Measurements from ENCODE around the gene SPEF2.

SPEF2 gene, protein sequence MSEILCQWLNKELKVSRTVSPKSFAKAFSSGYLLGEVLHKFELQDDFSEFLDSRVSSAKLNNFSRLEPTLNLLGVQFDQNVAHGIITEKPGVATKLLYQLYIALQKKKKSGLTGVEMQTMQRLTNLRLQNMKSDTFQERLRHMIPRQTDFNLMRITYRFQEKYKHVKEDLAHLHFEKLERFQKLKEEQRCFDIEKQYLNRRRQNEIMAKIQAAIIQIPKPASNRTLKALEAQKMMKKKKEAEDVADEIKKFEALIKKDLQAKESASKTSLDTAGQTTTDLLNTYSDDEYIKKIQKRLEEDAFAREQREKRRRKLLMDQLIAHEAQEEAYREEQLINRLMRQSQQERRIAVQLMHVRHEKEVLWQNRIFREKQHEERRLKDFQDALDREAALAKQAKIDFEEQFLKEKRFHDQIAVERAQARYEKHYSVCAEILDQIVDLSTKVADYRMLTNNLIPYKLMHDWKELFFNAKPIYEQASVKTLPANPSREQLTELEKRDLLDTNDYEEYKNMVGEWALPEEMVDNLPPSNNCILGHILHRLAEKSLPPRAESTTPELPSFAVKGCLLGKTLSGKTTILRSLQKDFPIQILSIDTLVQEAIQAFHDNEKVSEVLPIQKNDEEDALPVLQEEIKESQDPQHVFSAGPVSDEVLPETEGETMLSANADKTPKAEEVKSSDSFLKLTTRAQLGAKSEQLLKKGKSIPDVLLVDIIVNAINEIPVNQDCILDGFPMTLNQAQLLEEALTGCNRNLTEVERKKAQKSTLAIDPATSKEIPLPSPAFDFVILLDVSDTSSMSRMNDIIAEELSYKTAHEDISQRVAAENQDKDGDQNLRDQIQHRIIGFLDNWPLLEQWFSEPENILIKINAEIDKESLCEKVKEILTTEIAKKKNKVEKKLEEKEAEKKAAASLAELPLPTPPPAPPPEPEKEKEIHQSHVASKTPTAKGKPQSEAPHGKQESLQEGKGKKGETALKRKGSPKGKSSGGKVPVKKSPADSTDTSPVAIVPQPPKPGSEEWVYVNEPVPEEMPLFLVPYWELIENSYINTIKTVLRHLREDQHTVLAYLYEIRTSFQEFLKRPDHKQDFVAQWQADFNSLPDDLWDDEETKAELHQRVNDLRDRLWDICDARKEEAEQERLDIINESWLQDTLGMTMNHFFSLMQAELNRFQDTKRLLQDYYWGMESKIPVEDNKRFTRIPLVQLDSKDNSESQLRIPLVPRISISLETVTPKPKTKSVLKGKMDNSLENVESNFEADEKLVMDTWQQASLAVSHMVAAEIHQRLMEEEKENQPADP (N-terminal part only)

GRCh38 chr5:35617435-35618303 is at the start of gene SPEF2:
SPEF2 (plus strand) TSS chr5:35617863; CDS start chr5:35617998, 135 bp downstream.
- peak; percentile 90 for DNase-seq (ENCODE audit: low spot score)

DNA sequence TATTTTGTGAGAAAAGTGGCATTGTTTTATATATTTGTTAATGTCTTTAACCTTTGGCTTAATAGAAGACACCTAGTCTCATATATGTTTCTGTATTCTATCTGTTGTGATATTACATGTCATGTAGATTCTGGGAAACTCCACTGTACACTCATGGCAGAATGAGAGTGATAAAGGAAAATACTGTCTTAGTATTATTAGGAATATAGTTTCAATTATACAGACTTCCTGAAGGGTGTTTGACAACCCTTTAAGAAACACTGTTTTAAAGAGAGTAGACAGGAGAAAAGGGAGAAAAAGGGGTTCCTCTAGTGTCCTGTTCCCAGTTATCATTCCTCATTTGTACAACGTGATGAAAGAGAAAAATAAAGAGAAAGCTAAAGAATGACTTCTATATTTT is 42.1 kb upstream of the SPEF2 start:
- no peak for DNase-seq (ENCODE audit: low spot score)

- DNase-seq (ENCODE audit: low spot score): no peak
These were observed 30.2 kb upstream of the SPEF2 start for GRCh38 chr5:35587419-35587818.

GRCh38 chr5:35593338-35593737 is 24.3 kb upstream of the SPEF2 start:
- DNase-seq (ENCODE audit: low spot score): no peak

- no peak for DNase-seq (ENCODE audit: low spot score)
These were observed 18.8 kb upstream of the SPEF2 start for GRCh38 chr5:35598707-35599370.

DNA sequence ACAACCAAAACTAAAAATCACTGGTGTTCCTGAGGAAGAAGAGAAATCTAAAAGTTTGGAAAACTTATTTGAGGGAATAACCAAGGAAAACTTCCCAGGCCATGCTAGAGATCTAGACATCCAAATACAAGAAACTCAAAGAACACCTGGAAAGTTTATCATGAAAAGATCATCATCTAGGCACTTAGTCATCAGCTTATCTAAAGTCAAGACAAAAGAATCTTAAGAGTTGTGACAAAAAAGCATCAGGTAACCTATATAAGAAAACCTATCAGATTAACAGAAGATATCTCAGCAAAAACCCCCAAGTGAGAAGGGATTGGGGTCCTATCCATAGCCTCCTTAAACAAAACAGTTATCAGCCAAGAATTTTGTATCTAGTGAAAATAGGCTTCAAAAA is 17.1 kb upstream of the SPEF2 start:
- DNase-seq (ENCODE audit: low spot score): no peak

DNA sequence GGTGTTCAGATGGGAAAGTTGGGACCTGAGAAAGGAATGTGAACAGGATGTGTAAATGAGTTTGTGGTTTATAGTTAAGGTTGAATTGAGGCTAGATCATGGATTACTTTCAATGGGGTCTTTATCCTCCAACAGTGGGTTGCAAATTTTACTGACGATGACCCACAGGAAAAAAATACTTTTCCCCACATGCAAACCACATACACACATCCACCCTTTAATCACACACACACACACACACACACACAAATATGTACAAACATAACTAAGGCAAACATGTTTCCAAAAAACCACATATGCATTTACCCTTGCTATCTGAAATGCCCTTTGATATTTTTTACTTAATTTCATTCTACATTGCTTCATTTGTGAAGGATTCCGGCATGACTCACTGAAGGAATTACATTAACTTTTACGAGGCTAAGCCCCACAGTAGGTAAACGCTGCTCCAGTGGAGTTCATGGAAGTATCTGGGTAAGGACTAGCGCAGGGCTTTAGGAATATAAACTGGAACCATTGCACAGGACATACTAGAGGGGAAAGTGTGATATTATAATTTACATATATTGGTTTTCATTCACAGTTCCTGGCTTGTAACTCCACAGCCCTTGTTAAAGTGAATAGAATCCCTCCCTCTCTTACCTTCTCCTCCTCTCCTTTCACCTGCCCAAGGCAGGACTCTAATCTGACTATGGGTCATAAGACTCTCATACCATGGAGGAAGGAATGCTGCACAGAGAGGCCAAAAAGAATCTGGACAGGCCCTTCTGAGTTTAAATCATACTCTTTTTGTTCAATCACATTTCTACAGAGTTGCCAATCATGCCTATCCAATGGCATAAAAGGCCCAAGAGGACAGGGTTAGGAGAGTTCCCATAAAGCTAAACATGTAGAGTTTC is 8.5 kb upstream of the SPEF2 start:
- no peak for DNase-seq (ENCODE audit: low spot score)

DNA sequence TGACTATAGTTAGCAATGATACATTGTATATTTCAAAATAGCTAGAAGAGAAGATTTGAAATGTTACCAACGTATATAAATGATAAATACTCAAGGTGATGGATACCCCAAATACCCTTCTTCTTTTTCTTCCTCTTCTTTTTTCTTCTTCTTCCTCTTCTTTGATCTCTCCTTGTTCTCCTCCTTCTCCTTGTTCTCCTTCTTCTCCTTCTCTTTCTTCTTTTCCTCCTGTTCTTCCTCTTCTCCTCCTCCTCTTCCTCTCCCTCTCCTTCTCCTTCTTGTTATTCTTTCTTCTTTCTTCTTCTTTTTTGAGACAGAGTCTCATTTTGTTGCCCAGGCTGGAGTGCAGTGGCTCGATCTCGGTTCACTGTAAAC is 616 bp upstream of the SPEF2 start:
- DNase-seq (ENCODE audit: low spot score): no peak

DNA sequence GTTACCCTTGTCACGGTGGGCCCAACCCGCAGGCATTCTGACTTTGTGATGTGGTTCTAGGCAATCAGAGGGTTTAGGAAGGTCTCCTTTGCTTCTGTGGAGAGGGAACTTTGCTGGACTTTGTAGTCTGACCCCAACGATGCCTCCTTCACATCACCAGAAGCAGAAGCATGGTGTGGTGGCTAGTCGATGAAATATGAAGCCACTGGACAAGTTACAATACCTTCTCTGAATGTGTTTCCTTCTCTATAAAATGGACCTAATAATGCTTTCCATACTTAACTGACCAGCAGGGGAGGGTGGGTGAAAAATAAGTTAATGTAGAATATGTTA is 607 bp downstream of the SPEF2 start:
- peak; percentile 25 for DNase-seq (ENCODE audit: low spot score)

GRCh38 chr5:35618781-35619180 is 1.1 kb downstream of the SPEF2 start:
- peak; percentile 2 for DNase-seq (ENCODE audit: low spot score)

- no peak for DNase-seq (ENCODE audit: low spot score)
These were observed 5.3 kb downstream of the SPEF2 start for GRCh38 chr5:35622974-35623373.

DNA sequence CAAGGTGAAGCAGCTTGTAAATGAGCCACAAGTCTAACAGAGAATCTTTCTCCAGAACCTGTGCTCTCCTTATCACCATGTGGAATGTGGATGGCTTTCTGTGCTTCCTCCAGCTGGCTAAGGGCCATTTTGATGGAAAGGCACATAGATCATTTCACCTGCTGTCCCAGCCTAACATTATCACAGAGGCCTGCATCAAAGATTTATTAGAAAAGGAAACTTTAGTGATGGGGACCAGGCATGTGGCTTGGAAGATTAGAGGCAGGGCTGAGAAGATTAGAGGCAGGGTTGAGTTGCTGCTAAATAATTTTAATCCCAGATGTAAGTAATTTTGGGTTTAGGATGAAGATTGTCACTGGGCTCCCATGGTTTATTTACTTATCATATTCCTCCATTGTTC is 6.3 kb downstream of the SPEF2 start:
- no peak for DNase-seq (ENCODE audit: low spot score)

DNA sequence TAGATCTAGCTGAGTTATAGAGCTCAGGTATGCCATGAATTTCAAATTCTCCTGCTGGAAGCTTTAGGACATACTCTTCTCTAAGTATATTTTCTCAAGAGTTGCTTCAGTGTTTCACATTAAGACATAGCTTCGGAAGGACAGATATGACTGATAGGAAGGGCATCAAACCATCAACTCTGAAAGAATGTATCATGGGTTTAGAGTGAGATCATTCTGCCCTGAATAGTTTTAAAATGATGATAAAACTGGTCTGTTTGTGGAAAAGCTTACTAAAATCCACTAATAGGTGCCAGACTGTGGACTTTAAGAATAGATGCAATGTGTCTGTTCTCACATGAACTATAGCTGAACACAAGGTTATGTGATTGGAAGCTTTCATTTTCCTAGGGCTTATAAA is 8.4 kb downstream of the SPEF2 start:
- peak; percentile 29 for DNase-seq (ENCODE audit: low spot score)

DNA sequence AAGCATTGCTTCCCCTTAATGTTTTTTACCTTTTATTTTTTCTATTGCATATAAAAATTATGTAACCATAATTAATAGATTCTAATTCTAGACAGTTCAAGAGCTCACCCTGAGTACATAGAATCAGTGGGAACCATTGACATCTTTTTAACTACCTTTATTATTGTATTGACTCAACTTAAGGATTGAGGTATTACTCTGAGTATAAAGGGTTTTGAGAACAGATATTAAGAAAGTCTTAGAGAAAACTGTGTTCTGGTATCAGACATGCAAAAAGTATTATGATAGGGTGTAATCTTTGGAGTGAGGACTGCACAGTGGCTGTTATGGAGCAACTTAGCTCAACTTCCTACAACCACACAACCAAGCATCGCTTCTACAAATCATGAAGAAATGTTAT is 8.9 kb downstream of the SPEF2 start:
- DNase-seq (ENCODE audit: low spot score): no peak

DNA sequence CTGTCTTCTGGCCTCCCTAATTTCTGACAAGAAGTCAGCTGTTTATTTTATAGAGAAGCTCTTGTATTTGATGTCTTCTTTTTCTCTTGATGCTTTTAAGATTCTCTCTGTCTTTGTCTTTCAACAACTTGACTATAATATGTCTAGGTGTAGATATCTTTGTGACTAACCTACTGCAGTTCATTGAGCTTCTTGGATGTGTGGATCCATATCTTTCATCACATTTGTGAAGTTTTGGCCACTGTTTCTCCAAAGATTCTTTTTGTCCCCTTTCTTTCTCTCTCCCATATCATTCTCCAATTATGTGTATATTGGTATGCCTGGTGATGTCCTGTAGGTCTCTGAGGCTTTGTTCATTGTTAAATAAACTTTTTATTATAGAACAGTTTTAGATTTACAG is 16.7 kb downstream of the SPEF2 start:
- no peak for DNase-seq (ENCODE audit: low spot score)

GRCh38 chr5:35640623-35641022 is 23.0 kb downstream of the SPEF2 start:
- DNase-seq (ENCODE audit: low spot score): no peak

DNA sequence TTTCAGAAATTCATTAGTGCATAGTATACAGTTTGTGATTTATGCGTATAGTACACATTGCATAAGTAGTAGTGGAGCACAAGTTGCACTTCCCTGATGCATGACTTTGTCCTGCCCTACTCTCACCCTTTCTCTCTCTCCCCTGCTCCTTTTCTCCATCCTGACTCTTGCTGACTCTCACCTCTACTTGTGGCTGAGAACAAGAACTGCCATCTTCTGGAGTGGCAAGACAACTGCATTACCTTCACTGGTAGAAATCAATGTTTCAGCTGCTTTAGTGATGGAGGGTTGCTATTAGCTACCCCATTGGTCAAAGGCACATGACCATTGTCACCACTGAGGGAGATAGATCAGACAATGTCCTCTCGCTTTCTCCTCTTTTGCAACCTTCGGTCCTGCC is 26.9 kb downstream of the SPEF2 start:
- DNase-seq (ENCODE audit: low spot score): no peak

- no peak for DNase-seq (ENCODE audit: low spot score)
These were observed 29.5 kb downstream of the SPEF2 start for GRCh38 chr5:35647128-35647527.

DNA sequence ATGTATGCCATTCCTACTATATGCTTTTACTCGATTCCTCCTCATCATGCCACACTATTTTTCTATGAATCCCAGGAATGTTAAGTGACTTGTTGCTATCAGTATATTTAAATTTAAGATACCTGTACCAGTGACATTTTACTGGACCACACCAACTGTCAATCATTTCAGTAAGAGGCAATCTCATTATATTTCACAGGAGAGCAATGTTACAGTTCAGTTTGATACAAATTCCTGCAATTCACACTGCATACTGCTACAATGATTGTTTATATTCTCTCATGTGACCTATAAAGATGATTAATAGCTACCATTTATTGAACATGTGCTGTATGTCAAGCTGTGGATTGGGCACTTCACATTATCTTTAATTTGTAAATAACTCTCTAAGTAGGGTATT is 30.0 kb downstream of the SPEF2 start:
- DNase-seq (ENCODE audit: low spot score): no peak
